ENCODE measurements around the gene USP40. TPM values are rescaled to one million over a fixed set of nuclear protein-coding genes. Genes with fewer than 3 reads are reported as not detected.

Gene USP40
- total RNA-seq, 1 experiment from 2014 or later = 10.3 TPM

DNA sequence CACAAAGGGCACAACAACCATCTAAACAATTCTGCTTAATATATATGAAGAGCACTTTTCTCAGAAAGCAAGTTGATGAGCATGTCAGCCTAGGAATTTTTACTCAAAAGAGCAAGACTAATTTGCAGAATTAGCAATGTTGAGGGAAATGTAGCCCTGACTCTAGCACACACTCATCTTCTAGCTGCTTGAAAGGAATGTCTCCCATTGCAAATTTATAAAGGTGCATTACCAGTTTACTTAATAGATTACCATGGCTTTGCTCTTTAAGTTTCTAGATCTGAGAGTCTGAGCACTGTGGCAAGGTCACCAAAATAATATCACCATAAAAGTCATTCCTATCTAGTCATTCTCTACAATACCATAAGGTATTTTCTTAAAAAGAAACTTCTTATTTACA, 40.8 kb downstream of the USP40 start:
- TF ChIP-seq, protein P1, sequence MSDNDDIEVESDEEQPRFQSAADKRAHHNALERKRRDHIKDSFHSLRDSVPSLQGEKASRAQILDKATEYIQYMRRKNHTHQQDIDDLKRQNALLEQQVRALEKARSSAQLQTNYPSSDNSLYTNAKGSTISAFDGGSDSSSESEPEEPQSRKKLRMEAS (CRISPR knock-in tag; IDR thresholded peaks at IDR 0.05) = no peak
- TF ChIP-seq, protein P2, sequence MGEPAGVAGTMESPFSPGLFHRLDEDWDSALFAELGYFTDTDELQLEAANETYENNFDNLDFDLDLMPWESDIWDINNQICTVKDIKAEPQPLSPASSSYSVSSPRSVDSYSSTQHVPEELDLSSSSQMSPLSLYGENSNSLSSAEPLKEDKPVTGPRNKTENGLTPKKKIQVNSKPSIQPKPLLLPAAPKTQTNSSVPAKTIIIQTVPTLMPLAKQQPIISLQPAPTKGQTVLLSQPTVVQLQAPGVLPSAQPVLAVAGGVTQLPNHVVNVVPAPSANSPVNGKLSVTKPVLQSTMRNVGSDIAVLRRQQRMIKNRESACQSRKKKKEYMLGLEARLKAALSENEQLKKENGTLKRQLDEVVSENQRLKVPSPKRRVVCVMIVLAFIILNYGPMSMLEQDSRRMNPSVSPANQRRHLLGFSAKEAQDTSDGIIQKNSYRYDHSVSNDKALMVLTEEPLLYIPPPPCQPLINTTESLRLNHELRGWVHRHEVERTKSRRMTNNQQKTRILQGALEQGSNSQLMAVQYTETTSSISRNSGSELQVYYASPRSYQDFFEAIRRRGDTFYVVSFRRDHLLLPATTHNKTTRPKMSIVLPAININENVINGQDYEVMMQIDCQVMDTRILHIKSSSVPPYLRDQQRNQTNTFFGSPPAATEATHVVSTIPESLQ (CRISPR knock-in tag; IDR thresholded peaks at IDR 0.05) = no peak
- TF ChIP-seq, protein P3, sequence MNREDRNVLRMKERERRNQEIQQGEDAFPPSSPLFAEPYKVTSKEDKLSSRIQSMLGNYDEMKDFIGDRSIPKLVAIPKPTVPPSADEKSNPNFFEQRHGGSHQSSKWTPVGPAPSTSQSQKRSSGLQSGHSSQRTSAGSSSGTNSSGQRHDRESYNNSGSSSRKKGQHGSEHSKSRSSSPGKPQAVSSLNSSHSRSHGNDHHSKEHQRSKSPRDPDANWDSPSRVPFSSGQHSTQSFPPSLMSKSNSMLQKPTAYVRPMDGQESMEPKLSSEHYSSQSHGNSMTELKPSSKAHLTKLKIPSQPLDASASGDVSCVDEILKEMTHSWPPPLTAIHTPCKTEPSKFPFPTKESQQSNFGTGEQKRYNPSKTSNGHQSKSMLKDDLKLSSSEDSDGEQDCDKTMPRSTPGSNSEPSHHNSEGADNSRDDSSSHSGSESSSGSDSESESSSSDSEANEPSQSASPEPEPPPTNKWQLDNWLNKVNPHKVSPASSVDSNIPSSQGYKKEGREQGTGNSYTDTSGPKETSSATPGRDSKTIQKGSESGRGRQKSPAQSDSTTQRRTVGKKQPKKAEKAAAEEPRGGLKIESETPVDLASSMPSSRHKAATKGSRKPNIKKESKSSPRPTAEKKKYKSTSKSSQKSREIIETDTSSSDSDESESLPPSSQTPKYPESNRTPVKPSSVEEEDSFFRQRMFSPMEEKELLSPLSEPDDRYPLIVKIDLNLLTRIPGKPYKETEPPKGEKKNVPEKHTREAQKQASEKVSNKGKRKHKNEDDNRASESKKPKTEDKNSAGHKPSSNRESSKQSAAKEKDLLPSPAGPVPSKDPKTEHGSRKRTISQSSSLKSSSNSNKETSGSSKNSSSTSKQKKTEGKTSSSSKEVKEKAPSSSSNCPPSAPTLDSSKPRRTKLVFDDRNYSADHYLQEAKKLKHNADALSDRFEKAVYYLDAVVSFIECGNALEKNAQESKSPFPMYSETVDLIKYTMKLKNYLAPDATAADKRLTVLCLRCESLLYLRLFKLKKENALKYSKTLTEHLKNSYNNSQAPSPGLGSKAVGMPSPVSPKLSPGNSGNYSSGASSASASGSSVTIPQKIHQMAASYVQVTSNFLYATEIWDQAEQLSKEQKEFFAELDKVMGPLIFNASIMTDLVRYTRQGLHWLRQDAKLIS (CRISPR knock-in tag; IDR thresholded peaks at IDR 0.05; ENCODE audit: borderline replicate concordance) = no peak
- TF ChIP-seq NR1H2 (CRISPR knock-in tag; IDR thresholded peaks at IDR 0.05) = no peak
- no peak for TF ChIP-seq ATF3 (CRISPR knock-in tag; conservative IDR thresholded peaks at IDR 0.05)
- no peaks in the 10 kb centered on the region for H3K27me3 Mint-ChIP-seq (ENCODE audit: low read depth)
- no peaks in the 10 kb centered on the region for H3K36me3 Mint-ChIP-seq
- no peaks in the 10 kb centered on the region for H3K4me1 Mint-ChIP-seq
- ChIA-PET POLR2A (no interaction called here), CTCF (no interaction called here)
- ATAC-seq (no peak), DNase-seq (ENCODE audit: low spot score) (no peak)
- H3K9me3 Mint-ChIP-seq = no peaks in the 10 kb centered on the region
- no peak overlapping the region for H3K4me3 Mint-ChIP-seq
- no peak overlapping the region for H3K27ac Mint-ChIP-seq

DNA sequence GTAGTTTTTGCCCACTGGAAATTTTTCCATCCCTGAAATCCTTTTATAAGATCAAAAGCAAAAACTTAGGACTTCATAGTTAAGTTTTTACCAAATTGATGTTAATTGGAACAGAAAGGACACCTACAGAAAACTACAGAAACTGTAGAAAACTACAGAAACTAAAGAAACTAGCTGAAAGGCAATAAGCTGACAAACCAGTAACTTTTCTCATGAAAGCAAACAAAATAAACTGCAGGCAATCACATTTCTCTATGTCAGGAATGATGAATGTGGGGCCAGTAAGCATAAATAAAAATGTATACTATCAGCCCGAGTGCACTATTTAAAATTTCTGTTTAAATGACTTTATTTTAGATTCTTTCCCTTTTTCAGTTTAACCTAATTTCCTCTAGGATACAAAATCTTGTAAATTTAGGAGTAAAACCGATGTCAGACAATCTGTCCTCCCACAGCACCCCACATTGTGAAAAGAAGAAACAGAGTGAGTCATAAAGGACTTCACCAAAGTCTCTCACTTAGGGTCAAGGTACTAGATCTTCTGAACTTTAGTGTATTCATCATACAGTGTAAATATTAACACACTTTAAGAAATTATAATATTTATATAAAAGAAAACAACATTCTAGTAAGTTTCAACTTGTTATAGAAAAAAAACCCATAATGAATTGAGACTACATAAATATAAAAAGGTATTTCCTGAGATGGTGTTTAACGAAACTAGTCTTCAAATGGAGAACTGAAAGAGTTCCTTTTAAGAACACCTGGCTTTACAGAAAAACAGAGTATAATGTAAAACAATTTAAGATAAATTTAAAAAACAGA, 46.6 kb downstream of the USP40 start:
- DNase-seq (ENCODE audit: low spot score) (no peak), ATAC-seq (no peak)
- Mint-ChIP-seq H3K27ac (no peak overlapping the region), H3K4me3 (no peak overlapping the region), H3K27me3 (ENCODE audit: low read depth) (no peaks in the 10 kb centered on the region), H3K36me3 (peaks cover 4% of the 10 kb centered on the region), H3K4me1 (no peaks in the 10 kb centered on the region), H3K9me3 (peaks cover 11% of the 10 kb centered on the region)
- CTCF ChIA-PET = no interaction called here
- POLR2A ChIA-PET = no interaction called here
- no peak for TF ChIP-seq ZSCAN18 (CRISPR knock-in tag; IDR thresholded peaks at IDR 0.05)
- TF ChIP-seq, protein P4, sequence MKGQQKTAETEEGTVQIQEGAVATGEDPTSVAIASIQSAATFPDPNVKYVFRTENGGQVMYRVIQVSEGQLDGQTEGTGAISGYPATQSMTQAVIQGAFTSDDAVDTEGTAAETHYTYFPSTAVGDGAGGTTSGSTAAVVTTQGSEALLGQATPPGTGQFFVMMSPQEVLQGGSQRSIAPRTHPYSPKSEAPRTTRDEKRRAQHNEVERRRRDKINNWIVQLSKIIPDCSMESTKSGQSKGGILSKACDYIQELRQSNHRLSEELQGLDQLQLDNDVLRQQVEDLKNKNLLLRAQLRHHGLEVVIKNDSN (CRISPR knock-in tag; IDR thresholded peaks at IDR 0.05) = no peak
- TF ChIP-seq, protein P5, sequence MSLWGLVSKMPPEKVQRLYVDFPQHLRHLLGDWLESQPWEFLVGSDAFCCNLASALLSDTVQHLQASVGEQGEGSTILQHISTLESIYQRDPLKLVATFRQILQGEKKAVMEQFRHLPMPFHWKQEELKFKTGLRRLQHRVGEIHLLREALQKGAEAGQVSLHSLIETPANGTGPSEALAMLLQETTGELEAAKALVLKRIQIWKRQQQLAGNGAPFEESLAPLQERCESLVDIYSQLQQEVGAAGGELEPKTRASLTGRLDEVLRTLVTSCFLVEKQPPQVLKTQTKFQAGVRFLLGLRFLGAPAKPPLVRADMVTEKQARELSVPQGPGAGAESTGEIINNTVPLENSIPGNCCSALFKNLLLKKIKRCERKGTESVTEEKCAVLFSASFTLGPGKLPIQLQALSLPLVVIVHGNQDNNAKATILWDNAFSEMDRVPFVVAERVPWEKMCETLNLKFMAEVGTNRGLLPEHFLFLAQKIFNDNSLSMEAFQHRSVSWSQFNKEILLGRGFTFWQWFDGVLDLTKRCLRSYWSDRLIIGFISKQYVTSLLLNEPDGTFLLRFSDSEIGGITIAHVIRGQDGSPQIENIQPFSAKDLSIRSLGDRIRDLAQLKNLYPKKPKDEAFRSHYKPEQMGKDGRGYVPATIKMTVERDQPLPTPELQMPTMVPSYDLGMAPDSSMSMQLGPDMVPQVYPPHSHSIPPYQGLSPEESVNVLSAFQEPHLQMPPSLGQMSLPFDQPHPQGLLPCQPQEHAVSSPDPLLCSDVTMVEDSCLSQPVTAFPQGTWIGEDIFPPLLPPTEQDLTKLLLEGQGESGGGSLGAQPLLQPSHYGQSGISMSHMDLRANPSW (CRISPR knock-in tag; conservative IDR thresholded peaks at IDR 0.05; ENCODE audit: low read depth) = no peak
- no peak for TF ChIP-seq E2F4 (CRISPR knock-in tag; IDR thresholded peaks at IDR 0.05; ENCODE audit: borderline replicate concordance, low read depth)
- TF ChIP-seq ESRRA (CRISPR knock-in tag; IDR thresholded peaks at IDR 0.05; ENCODE audit: borderline replicate concordance) = no peak
- no peak for TF ChIP-seq FOXK1 (CRISPR knock-in tag; IDR thresholded peaks at IDR 0.05)
- no peak for TF ChIP-seq SMAD3 (CRISPR knock-in tag; IDR thresholded peaks at IDR 0.05; ENCODE audit: borderline replicate concordance)
- no peak for TF ChIP-seq KAT7 (CRISPR knock-in tag; IDR thresholded peaks at IDR 0.05; ENCODE audit: borderline replicate concordance)
- TF ChIP-seq SP1 (CRISPR knock-in tag; conservative IDR thresholded peaks at IDR 0.05) = no peak
- TF ChIP-seq, protein P6, sequence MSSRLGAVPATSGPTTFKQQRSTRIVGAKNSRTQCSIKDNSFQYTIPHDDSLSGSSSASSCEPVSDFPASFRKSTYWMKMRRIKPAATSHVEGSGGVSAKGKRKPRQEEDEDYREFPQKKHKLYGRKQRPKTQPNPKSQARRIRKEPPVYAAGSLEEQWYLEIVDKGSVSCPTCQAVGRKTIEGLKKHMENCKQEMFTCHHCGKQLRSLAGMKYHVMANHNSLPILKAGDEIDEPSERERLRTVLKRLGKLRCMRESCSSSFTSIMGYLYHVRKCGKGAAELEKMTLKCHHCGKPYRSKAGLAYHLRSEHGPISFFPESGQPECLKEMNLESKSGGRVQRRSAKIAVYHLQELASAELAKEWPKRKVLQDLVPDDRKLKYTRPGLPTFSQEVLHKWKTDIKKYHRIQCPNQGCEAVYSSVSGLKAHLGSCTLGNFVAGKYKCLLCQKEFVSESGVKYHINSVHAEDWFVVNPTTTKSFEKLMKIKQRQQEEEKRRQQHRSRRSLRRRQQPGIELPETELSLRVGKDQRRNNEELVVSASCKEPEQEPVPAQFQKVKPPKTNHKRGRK (CRISPR knock-in tag; IDR thresholded peaks at IDR 0.05; ENCODE audit: borderline replicate concordance) = no peak
- TF ChIP-seq GTF2I (CRISPR knock-in tag; conservative IDR thresholded peaks at IDR 0.05) = no peak
- no peak for TF ChIP-seq MXD4 (CRISPR knock-in tag; IDR thresholded peaks at IDR 0.05; ENCODE audit: borderline replicate concordance)
